D341Med (cell line): ENCODE measurements around the gene RNF19B.

Source experiments
- DNase-seq: peaks from one replicate; pipeline ENCODE4 v3.0.0; 2012; ENCODE audit warnings: low spot score

The RNF19B gene

DNA sequence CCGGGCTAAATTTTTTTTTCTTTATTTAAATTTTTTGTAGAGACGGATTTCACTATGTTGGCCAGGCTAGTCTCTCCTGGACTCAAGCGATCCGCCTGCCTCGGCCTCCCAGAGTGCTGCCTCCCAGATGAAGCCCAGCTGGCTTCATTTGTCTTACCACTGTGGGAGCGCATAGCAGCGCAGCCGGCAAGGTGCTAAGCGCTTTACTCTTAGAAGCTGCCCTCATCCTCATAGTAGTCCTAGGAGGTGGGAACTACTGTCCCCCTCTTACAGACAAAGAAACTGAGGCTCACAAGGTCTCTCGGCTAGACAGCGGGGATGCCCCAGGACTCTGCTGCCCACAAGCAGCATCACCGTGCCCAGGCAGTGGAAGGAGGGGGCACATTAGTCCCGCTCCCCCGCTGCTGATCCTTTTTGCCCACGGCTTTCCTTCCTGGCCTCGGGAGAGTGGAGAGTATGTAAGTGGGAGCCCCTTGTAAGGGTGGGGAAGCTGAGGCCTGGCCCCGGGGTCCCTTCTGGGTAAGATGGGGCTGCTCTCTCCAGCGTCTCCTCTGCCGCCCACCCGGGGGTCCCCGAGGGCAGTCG lies 64.1 kb downstream of the RNF19B start:
- DNase-seq, result no peak

DNA sequence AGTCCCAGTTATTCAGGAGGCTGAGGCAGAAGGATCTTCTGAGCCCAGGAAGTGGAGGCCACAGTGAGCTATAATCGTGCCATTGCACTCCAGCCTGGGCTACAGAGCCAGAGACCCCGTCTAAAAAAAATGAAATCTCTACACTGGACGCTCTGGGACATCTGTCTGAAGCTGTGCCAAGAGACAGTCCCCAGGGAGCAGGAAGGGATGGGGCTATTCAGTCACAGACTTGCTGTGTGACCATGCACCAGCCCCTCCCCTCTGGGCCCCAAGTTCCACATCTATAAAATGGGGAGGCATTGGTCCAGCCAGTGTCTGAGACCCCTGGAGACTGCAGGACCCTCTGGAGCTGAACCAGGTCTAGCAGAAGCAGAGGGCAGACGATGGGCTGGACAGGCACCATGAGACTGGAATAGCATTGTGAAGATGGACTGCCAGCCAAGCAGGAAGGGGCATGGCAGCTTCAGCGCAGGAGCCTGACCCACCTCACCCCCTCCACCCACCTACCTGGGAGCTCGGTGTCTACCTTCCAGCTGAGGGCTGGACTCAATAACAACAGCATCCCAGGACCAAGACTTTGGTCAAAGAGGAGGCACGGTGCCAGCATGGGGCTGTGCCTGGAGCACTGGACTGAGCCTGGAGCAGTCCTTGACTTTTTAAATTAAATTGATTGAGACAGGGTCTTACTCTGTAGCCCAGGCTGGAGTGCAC lies 64.9 kb downstream of the RNF19B start:
- no peak for DNase-seq

DNA sequence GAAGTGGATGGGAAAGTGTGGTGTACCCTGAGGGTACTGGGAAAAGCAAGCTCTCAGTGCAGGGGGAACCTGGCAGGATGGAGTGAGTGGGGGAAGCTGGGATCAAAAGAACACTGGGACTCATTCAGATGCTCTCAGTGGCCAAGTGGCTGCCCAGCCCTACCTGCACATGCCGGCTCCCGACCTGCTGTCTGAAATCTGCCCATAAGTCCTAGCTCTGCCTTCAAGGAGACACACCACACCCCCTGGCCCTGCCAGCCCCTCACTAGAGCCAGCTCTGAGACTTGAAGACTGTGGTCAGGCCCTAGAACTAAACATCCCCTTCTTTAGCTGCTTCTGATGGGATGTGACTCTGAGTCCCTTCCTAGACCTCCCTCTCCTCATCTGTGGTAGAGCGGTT lies 65.7 kb downstream of the RNF19B start:
- DNase-seq, result no peak

DNA sequence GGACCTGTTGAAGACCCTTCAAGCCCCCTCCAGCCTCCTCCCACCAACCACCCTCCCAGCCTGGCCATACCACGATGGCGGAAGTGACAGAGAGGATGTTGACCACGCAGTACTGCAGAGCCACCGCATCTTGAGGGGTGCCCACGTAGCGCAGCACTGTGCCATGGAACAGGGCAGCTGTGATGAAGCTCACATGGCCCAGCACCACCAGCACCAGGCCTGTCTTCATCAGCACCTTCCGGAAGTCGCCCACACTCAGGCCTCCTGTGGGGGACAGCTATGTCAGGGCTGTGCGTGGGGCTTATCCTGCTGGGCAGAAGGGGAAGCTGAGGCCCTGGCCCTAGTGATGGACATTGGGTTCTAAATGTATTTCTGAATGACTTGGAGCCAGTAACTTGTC lies 66.6 kb downstream of the RNF19B start:
- no peak for DNase-seq

DNA sequence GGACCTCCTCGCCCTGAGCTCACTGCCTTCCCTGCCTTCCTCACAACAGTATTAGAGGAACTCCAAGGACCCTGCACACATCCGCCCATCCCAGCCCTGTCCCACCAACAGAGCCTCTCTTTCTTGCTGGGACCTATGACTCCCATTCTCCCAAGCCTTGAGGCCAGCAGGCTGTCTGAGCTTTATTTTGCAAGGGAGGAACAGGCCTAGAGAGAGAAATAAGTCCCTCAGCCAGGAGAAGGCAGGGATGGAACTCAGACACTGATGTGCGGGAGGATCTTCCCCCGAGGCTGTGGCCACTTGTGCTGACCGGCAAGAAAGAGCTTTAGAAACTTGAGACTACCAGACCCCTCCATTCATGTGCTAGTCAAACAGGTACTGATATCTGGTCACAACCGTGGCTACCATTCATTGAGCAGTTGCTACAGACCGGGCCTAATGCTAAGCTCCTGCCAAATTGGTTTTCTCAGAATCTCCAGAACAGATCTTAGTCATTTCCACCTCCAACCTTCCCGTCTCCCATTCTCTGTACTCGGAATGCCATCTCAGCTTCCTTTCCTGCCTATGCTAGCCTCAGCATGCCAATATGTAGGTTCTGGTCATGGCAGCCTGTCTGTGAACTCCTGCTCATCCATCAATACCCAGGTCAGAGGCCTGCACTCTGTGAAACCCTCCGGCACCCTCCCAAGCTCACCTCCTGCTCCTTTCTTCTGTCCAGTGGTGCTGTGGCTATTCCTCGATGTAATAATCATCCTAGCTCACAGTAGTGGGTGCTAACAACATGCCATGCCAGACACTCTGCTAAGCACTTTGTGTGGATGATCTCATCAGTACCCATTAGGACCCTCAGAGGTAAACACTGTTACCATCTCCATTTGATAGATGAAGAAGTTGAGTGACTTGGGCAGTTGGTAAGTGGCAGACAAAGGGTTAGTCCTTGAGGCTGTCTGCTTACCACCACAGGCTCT lies 67.2 kb downstream of the RNF19B start:
- DNase-seq, result no peak

DNA sequence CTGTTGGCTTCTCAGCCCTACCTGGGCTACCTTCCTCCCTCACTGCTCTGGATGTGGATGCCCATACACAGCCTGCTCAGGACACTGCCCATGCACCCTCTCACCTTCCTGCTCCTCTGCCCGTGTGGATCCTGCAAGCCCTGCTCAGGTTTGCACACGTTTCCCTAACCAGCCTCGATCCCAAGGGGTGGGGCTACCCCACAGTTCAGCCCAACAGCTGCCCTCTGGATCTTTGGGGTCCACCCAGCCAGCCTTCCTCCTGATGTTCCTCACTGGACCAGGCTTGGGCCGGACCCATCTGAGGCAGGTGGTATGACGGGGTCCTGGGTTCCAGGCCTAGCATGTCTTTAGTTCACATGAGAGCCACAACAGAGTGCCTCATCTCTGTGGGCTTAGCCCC lies 68.2 kb downstream of the RNF19B start:
- DNase-seq, result no peak

- DNase-seq, result no peak
These were observed 69.0 kb downstream of the RNF19B start for GRCh38 chr1:32895325-32896215.

DNA sequence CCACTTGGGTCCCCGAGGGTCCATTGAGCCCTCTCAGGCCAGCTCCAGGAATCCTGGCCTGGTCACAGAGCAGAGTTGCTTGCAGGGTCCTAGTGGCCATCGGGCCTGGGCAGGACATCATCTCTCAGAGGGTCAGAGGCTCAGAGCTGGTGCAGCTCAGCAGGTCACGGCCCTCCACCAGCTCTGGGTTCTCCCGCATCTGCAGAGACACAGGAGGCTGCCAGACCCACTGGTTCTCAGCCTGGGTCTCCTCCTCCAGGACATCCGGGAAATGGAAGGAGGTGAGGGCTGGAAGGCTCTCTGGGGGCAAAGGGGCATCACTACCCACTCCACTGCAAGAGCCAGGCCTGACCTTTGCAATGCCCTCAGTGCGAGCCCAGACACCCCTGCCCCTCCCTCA lies 69.9 kb downstream of the RNF19B start:
- DNase-seq, result no peak

DNA sequence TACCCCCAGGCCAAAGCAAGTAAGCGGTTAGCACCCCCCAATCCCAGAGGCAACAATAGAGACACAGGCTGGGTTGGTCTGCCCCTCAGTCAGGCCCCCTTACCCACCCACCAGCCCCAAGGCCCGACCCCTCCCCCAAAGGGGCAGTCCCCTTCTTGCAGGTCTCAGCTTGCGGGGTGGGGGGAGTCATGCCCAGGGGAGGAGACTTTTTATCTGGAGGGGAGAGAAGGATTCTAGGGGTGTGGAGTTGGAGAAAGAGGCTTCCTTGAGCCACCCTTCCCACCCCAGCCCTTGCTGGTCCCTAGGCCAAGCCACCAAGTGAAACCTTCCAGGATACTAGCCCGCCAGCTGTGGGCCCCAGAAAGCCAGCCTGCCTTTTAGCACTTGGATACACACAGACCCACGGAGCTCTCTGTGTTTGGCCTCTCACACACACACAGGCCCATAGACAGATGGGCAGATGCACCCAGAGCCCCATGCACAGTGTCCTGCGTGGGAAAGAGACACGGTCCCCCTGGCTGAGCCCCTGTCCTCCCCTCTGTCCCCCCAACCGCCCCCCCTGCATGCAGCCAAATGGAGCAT lies 70.5 kb downstream of the RNF19B start:
- no peak for DNase-seq

DNA sequence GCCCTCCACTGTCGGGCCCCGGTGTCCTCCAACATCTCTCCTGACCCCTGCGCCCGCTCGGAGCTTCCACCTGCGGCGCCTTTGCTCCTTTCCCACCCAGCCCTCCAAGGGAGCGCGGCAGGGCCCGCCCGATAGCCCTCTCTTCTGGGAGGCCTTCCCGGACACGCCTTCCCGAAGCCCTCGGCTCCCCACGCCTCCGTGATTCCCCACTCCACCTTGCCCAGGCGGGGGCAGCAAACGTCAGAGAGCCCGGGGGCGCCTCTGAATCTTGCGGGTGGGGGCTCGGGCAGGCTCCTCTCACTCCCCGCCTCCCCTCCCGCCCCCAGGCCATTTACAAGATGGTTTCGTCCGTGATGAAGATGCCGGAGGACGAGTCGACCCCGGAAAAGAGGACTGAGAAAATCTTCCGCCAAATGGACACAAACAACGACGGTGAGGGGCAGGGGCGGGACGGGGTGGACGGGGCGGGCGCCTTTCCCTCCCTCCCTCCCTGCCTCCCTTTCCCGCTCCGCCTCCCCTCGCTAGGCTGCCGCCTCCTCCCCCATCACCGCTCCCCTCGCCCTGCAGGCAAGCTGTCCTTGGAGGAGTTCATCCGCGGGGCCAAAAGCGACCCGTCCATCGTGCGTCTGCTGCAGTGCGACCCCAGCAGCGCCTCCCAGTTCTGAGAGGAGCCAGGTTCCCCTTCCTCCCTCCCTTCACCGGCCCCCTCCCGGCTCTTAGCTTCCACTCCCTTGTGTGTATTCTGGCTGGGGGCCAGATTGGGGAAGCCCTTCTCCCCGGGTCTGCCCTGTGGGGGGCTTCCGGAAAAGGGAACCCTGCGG lies 71.2 kb downstream of the RNF19B start:
- DNase-seq, result no peak

DNA sequence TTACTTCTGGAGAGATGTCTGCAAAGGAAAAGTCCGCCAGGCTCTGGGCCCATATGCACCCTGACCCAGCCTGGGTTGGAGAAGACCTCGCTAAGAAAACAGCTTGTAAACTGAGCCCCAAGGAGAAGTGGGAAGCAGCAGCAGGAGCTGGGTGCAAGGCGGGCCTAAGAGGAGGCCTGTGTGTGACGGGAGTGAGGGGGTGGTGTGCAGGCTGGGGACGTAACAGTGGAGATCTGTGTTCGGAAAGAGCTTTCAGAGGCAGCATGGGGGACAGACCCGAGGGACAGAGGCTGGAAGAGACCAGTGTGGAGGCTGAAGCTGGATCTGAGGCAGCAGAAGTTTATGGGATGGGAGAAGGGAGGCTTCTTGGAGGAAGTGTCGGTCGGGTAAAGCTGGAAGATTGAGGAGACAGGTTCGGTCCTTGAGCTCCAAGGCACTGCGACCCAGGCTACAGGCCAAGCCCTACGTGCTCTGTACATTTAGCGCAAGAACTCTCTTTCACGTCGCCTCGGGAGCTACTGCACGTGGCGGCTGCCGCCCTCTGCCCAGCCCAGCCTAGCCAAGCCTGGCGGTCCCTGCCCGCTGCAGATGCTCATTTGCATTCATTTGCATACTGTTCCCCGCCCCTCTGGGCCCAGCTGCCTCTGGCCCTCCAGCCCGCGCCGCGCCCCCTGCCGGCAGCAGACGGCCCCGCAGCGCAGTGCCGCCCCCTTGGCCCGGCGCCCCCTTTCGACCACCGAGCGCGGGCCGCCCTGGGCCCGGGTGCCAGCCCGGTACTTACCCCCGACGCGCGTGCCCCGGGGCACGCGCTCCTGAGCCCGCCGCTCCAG lies 72.0 kb downstream of the RNF19B start:
- peak; percentile 76 for DNase-seq

GRCh38 chr1:32891630-32892029 lies 73.0 kb downstream of the RNF19B start:
- no peak for DNase-seq

DNA sequence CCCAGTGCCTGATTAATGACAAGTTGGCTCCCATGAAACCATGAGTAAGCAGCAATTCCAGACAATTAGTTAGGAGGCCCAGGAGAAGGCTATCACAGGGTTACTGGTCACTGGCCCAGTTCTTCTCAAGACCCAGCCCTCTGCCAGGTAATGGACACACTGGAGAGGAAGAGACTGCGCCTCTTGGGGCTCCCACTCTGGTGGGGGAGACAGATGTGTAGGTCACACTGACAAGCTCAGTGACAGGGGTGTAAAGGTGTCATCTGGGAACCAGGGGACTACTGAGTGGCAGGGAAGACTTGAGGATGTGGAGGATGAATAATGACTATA lies 73.4 kb downstream of the RNF19B start:
- peak; percentile 3 for DNase-seq

- DNase-seq, result peak; percentile 3
These were observed 73.9 kb downstream of the RNF19B start for GRCh38 chr1:32890516-32891240.

DNA sequence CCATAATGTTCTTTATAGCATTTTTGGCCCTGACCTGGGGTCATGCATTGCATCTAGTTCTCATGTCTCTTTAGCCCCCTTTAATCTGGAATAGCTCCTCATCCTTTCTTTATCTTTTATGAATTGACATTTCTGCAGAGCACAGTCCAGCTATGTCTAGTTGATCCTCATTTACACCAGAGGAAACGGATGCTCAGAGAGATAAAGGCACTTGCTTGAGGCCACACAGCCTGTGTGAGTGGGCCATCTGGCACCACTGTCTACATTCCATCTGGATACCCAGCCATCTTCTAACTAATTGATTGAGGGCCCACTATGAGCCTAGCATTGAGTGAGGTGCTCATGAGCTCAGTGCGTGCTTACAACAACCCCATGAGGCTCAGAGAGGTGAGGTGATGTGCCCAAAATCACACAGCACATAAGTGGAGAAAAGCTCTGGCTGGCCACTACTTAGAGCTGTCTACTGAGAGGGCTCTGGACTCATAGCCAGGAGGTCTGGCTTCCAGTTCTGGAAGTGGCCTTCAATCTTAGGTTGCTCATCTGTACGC lies 74.8 kb downstream of the RNF19B start:
- no peak for DNase-seq

DNA sequence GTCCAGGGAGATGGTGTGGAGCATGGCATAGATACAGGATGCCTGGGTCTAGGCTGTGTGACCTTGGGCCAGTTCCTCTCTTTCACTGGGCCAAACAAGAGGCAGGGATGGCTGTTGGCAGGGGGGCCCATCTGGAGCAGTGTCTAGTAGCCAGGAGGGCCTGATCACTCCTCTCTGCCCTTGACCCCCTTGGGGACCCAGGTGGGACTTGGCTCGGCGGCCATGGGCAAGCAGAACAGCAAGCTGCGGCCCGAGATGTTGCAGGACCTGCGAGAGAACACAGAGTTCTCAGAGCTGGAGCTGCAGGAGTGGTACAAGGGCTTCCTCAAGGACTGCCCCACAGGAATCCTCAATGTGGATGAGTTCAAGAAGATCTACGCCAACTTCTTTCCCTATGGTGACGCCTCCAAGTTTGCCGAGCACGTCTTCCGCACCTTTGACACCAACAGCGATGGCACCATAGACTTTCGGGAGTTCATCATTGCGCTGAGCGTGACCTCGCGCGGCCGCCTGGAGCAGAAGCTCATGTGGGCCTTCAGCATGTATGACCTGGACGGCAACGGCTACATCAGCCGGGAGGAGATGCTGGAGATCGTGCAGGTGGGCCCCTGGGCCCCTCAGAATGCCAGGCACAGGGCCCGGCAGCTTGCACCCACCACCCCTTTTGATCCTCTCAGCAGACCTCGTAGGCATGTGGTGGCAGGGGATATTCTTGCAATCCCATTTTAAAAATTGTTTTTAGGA lies 75.8 kb downstream of the RNF19B start:
- DNase-seq, result no peak

- no peak for DNase-seq
These were observed 76.5 kb downstream of the RNF19B start for GRCh38 chr1:32888134-32888533.

GRCh38 chr1:32887623-32888022 lies 77.0 kb downstream of the RNF19B start:
- no peak for DNase-seq
